B cell (primary cell): Measurements from ENCODE around the gene ZFP28. TPM values are rescaled to one million over a fixed set of nuclear protein-coding genes. Genes with fewer than 3 reads are reported as not detected.
A peak's percentile ranks its signal among the peaks of the same experiment; 100 is the strongest.

Source experiments
- ATAC-seq: fragments of 200-7000 bp; cut with Tn5 transposase; one replicate; pipeline ENCODE4 v1.10.0; 2021; ENCODE audit warnings: low read depth, mild to moderate bottlenecking, moderate number of reproducible peaks, moderate library complexity
- CTCF ChIA-PET: fragments of 350-600 bp; sonication (Branson Sonifier 250); formaldehyde crosslinking; loops from one replicate; lab custom pipeline; 2021; ENCODE audit warnings: antibody characterized with exemption, inconsistent platforms; lab: Charles Lee
- POLR2A ChIA-PET: fragments of 350-600 bp; sonication (Branson Sonifier 250); formaldehyde crosslinking; loops from one replicate; lab custom pipeline; 2021; ENCODE audit warnings: antibody characterized with exemption; lab: Charles Lee
- DNase-seq: peaks from one replicate; pipeline ENCODE4 v3.0.0; 2013
- H2AFZ ChIP-seq: 2 replicates; pipeline ENCODE4 v1.6.1; 2012; ENCODE audit warnings: mild to moderate bottlenecking, low read depth, low read length; ENCODE audit not compliant: insufficient read depth, poor library complexity, severe bottlenecking
- H3K27ac ChIP-seq, 2 donors: 1 replicate in 1 of 2; 2 replicates in 1 of 2; pipeline ENCODE4 v1.5.1; 2012 to 2013; ENCODE audit warnings: low read length in 2 of 2, mild to moderate bottlenecking in 2 of 2, moderate library complexity in 1 of 2
- H3K27me3 ChIP-seq, 4 experiments: fragments of 200-600 bp in 1 of 4; sonication (generic) in 1 of 4; replicated peaks in 1 of 4; 1 replicate in 2 of 4; 2 replicates in 2 of 4; pipeline versions ENCODE4 v1.6.1 to v1.7.0; 2013 to 2016; ENCODE audit warnings: low read length in 3 of 4, mild to moderate bottlenecking in 2 of 4, mixed read lengths in 1 of 4, moderate library complexity in 1 of 4; ENCODE audit not compliant: insufficient read depth in 4 of 4, control insufficient read depth in 3 of 4; ENCODE audit errors: control extremely low read depth in 1 of 4
- H3K36me3 ChIP-seq, 2 experiments: replicated peaks in 1 of 2; 1 replicate in 1 of 2; 2 replicates in 1 of 2; pipeline versions ENCODE4 v1.6.1 to v1.7.1; 2013; ENCODE audit warnings: low read length in 1 of 2; ENCODE audit not compliant: insufficient read depth in 2 of 2, control insufficient read depth in 1 of 2; ENCODE audit errors: control extremely low read depth in 1 of 2, extremely low read depth in 1 of 2
- H3K4me1 ChIP-seq, 2 donors: fragments of 200-600 bp in 1 of 2; sonication (generic) in 1 of 2; 1 replicate in 1 of 2; 2 replicates in 1 of 2; pipeline versions ENCODE4 v1.5.1 to v1.6.1; 2013 to 2017; ENCODE audit warnings: low read length in 2 of 2; ENCODE audit not compliant: control insufficient read depth in 2 of 2, insufficient read depth in 2 of 2
- H3K4me2 ChIP-seq: replicated peaks from 2 replicates; pipeline ENCODE3; 2012; ENCODE audit warnings: mild to moderate bottlenecking, low read depth, low read length; ENCODE audit not compliant: poor library complexity, severe bottlenecking
- H3K4me3 ChIP-seq, 5 experiments: fragments of 200-600 bp in 1 of 5; sonication (generic) in 1 of 5; 1 replicate in 3 of 5; 2 replicates in 2 of 5; pipeline versions ENCODE4 v1.5.1 to v1.7.0; 2011 to 2016; ENCODE audit warnings: low read length in 4 of 5, mild to moderate bottlenecking in 4 of 5, low read depth in 2 of 5, control low read depth in 1 of 5, moderate library complexity in 1 of 5; ENCODE audit not compliant: insufficient read depth in 1 of 5; ENCODE audit errors: control extremely low read depth in 1 of 5, extremely low read depth in 1 of 5
- H3K79me2 ChIP-seq: fragments of 200-600 bp; sonication (generic); one replicate; pipeline ENCODE4 v1.6.0; 2016; ENCODE audit warnings: low read length; ENCODE audit not compliant: control insufficient read depth, insufficient read depth
- H3K9ac ChIP-seq: fragments of 200-600 bp; sonication (generic); 2 replicates; pipeline ENCODE4 v1.6.1; 2017; ENCODE audit warnings: mild to moderate bottlenecking, low read length, moderate library complexity
- H3K9me3 ChIP-seq, 3 donors: one replicate each; pipeline versions ENCODE4 v1.6.1 to v1.7.1; 2013; ENCODE audit warnings: low read length in 2 of 3; ENCODE audit not compliant: control insufficient read depth in 2 of 3, insufficient read depth in 1 of 3; ENCODE audit errors: control extremely low read depth in 1 of 3
- H4K20me1 ChIP-seq: 2 replicates; pipeline ENCODE4 v1.6.0; 2012; ENCODE audit warnings: mild to moderate bottlenecking, low read length; ENCODE audit not compliant: insufficient read depth, control insufficient read depth, poor library complexity, severe bottlenecking
- H3K27ac Mint-ChIP-seq: one replicate; pipeline ENCODE4 v1.8.0; 2021; ENCODE audit warnings: mixed read lengths
- H3K27me3 Mint-ChIP-seq: one replicate; pipeline ENCODE4 v1.8.0; 2021; ENCODE audit warnings: mixed read lengths
- H3K4me1 Mint-ChIP-seq: one replicate; pipeline ENCODE4 v1.8.0; 2021; ENCODE audit warnings: mixed read lengths
- H3K4me3 Mint-ChIP-seq: one replicate; pipeline ENCODE4 v1.8.0; 2021; ENCODE audit warnings: mixed read lengths
- H3K9me3 Mint-ChIP-seq: one replicate; pipeline ENCODE4 v1.8.0; 2022; ENCODE audit warnings: mixed read lengths; ENCODE audit not compliant: insufficient read depth
- EZH2 ChIP-seq: IDR thresholded peaks from 2 replicates; pipeline ENCODE4 v1.6.1; 2012; ENCODE audit warnings: borderline replicate concordance, low read depth, mild to moderate bottlenecking, moderate library complexity, low read length; ENCODE audit not compliant: insufficient read depth, poor library complexity, severe bottlenecking
- WGBS: methylation state at CpG from one replicate; pipeline ENCODE4 v1.1.5; 2013; ENCODE audit warnings: missing lambda C conversion rate; ENCODE audit not compliant: insufficient coverage; 5-methylcytosine and 5-hydroxymethylcytosine counted together
- intact Hi-C: fragments of 100-400 bp; cut with micrococcal nuclease; formaldehyde crosslinking; loops from one replicate; pipeline ENCODE4 v1.10.0; 2022
- polyA minus RNA-seq: library from RNA; depleted of rRNA, polyadenylated mRNA; stranded (reverse); fragments of >200 nt; gene quantifications from 2 replicates; pipeline ENCODE4 v1.2.3, GENCODE V29; 2012
- polyA plus RNA-seq: library from polyadenylated mRNA; depleted of rRNA; stranded (reverse); fragments of >200 nt; gene quantifications from 2 replicates; pipeline ENCODE4 v1.2.3, GENCODE V29; 2012
- total RNA-seq, 2 donors: library from RNA; stranded (reverse); fragments of 120-200 nt in 1 of 2; gene quantifications; 1 replicate in 1 of 2; 2 replicates in 1 of 2; pipeline versions ENCODE4 v1.2.3 to v1.2.4, GENCODE V29; 2013 to 2022
- TF ChIP-seq, protein P1 (sequence below): fragments of 200-600 bp; IDR thresholded peaks from one replicate; pipeline ENCODE4 v1.8.0; 2022; ENCODE audit warnings: antibody characterized with exemption, mild to moderate bottlenecking

Gene ZFP28
- total RNA-seq (11.6 and 13.1 TPM in 2 replicates), polyA plus RNA-seq (2.5 and 4.6 TPM in 2 replicates), polyA minus RNA-seq (1.7 and 2.5 TPM in 2 replicates)
- 5.3 TPM for total RNA-seq (2013)

DNA sequence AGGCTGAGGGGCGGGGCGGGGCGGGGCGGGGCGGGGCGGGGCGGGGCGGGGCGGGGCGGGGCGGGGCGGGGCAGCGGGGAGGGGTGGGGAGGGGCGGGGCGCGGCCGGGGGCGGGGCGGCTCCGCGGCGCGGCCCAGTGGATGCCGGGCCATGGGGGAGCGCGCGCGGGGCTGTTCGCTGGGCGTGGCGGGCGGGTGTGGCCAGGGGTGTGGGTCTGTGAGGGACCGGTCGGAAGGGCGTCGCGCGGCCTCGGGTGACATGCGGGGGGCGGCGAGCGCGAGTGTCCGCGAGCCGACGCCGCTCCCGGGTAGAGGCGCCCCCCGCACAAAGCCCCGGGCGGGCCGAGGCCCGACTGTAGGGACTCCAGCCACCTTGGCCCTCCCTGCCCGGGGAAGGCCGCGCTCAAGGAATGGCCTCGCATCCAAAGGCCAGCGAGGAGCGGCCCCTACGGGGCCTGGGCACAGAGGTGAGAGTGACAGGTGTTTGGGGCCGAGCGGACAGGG lies at the start of gene ZFP28:
Gene ZFP28 (plus strand): TSS at position 188 of the 503 bp plus-strand sequence. CDS start 71 bp downstream, at position 259.
- intact Hi-C loops, result loop anchor here (1.0 kb wide), 4 partner anchors 28 to 135 kb away; partner anchors contain the start of genes ZNF470, ZNF471, ZNF583 and ZNF835
- Histone ChIP-seq H3K4me1 (peaks cover 6 to 17% of the 10 kb centered on the region in 2 donors), H3K36me3 (peaks cover 2 to 7% of the 10 kb centered on the region in 2 experiments), H2AFZ (peak within 1 kb of the TSS; percentile 95), H3K27ac (peak within 1 kb of the TSS; percentile 80 to 83), H3K79me2 (no peaks in the 10 kb centered on the region), H3K27me3 (no peaks in the 10 kb centered on the region), H4K20me1 (no peaks in the 10 kb centered on the region), H3K9ac (peak within 1 kb of the TSS; percentile 82), H3K9me3 (peaks cover 12 to 65% (median 50%) of the 10 kb centered on the region in 3 donors), H3K4me3 (peak within 1 kb of the TSS; percentile 39 to 84 (median 72)), H3K4me2 (peak within 1 kb of the TSS; percentile 91)
- no peak for DNase-seq
- ChIA-PET CTCF (no interaction called here), POLR2A (interaction anchor here (0.9 to 1.2 kb wide), 2 partner anchors 31 to 56 kb away, joined by 4 to 8 read pairs; partner anchors contain the start of genes ZNF471 and ZNF71)
- WGBS, result 8% methylated on average over 48 of the region's 65 CpGs
- H3K4me3 Mint-ChIP-seq, result peak within 1 kb of the TSS; percentile 93
- no peaks in the 10 kb centered on the region for H3K27me3 Mint-ChIP-seq
- H3K27ac Mint-ChIP-seq, result peak within 1 kb of the TSS; percentile 99
- H3K9me3 Mint-ChIP-seq, result peaks cover 12% of the 10 kb centered on the region
- no peak for TF ChIP-seq EZH2
- TF ChIP-seq, protein P1, sequence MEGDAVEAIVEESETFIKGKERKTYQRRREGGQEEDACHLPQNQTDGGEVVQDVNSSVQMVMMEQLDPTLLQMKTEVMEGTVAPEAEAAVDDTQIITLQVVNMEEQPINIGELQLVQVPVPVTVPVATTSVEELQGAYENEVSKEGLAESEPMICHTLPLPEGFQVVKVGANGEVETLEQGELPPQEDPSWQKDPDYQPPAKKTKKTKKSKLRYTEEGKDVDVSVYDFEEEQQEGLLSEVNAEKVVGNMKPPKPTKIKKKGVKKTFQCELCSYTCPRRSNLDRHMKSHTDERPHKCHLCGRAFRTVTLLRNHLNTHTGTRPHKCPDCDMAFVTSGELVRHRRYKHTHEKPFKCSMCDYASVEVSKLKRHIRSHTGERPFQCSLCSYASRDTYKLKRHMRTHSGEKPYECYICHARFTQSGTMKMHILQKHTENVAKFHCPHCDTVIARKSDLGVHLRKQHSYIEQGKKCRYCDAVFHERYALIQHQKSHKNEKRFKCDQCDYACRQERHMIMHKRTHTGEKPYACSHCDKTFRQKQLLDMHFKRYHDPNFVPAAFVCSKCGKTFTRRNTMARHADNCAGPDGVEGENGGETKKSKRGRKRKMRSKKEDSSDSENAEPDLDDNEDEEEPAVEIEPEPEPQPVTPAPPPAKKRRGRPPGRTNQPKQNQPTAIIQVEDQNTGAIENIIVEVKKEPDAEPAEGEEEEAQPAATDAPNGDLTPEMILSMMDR, result no peak
- ATAC-seq, result peak; percentile 72
- peaks cover 19% of the 10 kb centered on the region for H3K4me1 Mint-ChIP-seq

DNA sequence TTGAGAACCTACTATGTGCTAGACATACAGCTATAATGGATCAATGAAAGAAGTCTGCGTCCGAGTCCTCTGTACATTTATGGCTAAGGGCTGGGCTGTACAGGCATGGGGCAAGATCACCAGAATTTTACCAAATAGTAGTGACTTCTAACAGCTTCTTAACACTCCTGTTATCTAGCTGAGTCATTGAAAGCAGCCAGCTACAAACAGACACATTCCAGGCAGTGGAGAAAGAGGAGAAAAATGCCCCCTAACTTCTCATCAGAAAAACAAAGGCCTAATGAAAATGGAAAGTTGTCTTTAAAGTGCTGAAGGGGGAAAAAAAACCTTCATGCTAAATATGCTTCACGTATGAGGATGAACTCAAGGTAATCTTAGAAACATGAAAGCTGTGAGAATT lies 47.3 kb upstream of the ZFP28 start:
- H3K4me2 ChIP-seq, result no peak overlapping the region
- intact Hi-C loops, result no loop called here
- peaks cover 9 to 34% (median 32%) of the 10 kb centered on the region in 3 donors for H3K9me3 ChIP-seq
- no peaks in the 10 kb centered on the region for H3K27me3 Mint-ChIP-seq
- DNase-seq (no peak), ATAC-seq (no peak)
- ChIA-PET POLR2A (no interaction called here), CTCF (no interaction called here)
- peaks cover 27% of the 10 kb centered on the region for H3K79me2 ChIP-seq
- TF ChIP-seq EZH2, result no peak
- TF ChIP-seq, protein P1, result no peak
- no peaks in the 10 kb centered on the region for H4K20me1 ChIP-seq
- H3K9ac ChIP-seq, result no peak overlapping the region
- H3K36me3 ChIP-seq, result peaks cover 0 to 5% of the 10 kb centered on the region in 2 experiments
- H3K27me3 ChIP-seq, result no peaks in the 10 kb centered on the region
- no peak overlapping the region for H3K27ac Mint-ChIP-seq
- WGBS, result 100% methylated on average over 1 of the region's 3 CpGs
- peaks cover 23% of the 10 kb centered on the region for H3K9me3 Mint-ChIP-seq
- H3K27ac ChIP-seq, result no peak overlapping the region
- H2AFZ ChIP-seq, result no peak overlapping the region
- H3K4me1 ChIP-seq, result no peaks in the 10 kb centered on the region
- no peaks in the 10 kb centered on the region for H3K4me1 Mint-ChIP-seq
- no peak overlapping the region for H3K4me3 Mint-ChIP-seq
- H3K4me3 ChIP-seq, result no peak overlapping the region
